ENCODE results near the gene SCN5A.

The SCN5A gene

GRCh38 chr3:38649500-38650247 lies at the start of gene SCN5A:
SCN5A (minus strand) TSS chr3:38649687; CDS start chr3:38633307, 16,380 bp downstream.
- DNase-seq, result peak; percentile 61

DNA sequence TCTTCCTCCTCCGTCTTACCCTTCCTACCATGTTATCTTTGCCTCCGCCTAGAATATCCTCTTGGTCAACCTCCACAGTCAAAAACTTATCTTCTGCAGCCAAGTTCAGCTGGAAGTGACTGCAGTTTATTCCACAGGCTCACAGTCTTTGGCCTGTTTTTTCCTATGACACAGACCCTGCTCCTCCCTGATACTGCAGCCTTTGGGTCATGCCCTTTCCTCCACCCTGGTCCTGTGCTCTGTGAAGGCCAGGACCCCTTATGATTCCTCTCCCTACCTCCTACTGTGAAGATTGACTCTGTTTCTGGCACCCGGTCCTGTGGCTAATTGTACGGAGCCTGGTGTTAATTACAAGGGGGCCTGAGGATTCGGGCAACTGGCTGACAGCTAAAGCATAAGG lies 49.3 kb upstream of the SCN5A start:
- no peak for DNase-seq

- DNase-seq, result no peak
Measured at GRCh38 chr3:38698061-38698460, 48.6 kb upstream of the SCN5A start.

GRCh38 chr3:38696034-38696433 lies 46.5 kb upstream of the SCN5A start:
- no peak for DNase-seq

GRCh38 chr3:38690185-38690584 lies 40.7 kb upstream of the SCN5A start:
- no peak for DNase-seq

GRCh38 chr3:38689774-38690173 lies 40.3 kb upstream of the SCN5A start:
- no peak for DNase-seq

GRCh38 chr3:38689346-38689745 lies 39.9 kb upstream of the SCN5A start:
- DNase-seq, result no peak

GRCh38 chr3:38687321-38687720 lies 37.8 kb upstream of the SCN5A start:
- no peak for DNase-seq

GRCh38 chr3:38684546-38684945 lies 35.1 kb upstream of the SCN5A start:
- no peak for DNase-seq

DNA sequence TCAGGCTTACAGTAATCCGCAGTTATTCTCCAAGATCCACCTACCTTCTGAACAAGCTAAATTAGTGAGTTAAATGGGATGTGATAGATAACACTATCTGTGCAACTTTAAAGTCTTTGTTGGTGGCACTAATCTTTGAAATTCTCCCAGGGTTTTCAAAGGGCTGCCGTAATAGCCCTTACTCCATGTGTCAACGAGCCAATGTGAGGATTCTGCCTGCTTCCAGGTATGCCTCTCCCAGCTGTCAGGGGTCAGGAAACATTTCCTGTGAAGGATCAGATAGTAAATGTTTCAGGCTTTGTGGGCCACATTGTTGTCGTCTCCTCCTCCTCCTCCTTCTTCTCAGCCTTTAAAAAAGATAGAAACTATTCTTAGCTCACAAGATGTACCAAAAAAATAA lies 20.2 kb upstream of the SCN5A start:
- no peak for DNase-seq

DNA sequence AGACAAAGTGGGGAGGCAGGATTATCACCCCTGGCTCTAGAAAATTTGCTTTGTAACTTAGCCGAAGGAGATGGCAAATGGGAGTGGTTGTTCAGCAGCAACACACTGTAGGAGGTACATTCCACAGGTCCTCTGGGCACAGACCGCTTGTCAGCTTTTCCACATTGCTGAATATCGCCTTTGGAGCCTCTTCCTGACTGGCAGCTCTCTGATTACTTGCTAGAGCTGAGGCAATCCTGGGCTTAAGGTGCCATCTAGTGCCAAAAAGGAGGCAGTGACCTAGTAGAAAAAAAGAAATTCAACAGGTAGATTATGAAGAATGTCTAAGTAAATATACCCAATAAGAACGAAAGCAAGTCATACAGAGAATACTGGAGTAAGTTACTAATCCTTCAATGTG lies 13.1 kb upstream of the SCN5A start:
- DNase-seq, result no peak

GRCh38 chr3:38658841-38659240 lies 9.4 kb upstream of the SCN5A start:
- no peak for DNase-seq

DNA sequence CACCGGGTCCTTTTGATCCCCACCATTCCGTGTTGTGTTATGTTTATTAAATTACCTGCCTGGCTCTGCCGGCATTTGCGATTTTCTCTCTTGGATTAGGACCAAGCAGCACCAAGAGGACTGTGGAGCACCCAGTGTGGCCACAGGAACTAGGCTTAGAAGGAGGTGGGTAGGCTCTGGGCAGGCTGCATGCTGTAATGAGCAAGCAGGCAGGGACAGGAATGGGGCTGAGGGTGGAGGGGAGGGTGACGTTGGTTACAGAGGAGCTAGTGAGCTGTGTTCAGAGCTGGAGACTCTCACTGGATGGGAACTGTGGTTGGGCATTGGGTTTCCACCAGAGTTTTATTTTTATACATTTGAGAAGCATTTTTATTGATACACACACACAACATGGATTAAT lies 7.9 kb upstream of the SCN5A start:
- DNase-seq, result no peak

GRCh38 chr3:38655708-38656300 lies 6.3 kb upstream of the SCN5A start:
- peak; percentile 21 for DNase-seq

- DNase-seq, result no peak
Measured at GRCh38 chr3:38653685-38654537, 4.4 kb upstream of the SCN5A start.

DNA sequence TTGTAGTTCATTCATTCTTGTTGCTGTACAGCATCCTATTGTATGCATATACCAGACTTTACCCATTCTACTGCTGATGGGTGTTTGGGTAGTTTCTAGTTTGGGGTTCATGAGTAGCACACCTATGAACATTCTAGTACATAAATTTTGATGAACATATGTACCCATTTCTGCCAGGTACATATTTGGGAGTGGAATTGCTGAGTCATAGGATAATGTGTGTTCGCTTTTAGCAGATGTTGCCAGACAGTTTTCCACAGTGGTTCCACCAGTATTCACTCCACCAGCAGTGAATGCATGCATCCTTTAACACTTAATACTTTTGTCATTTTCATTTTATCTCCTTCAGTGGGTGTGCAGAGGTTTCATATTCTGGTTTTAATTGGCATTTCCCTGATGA lies 3.4 kb upstream of the SCN5A start:
- DNase-seq, result no peak

DNA sequence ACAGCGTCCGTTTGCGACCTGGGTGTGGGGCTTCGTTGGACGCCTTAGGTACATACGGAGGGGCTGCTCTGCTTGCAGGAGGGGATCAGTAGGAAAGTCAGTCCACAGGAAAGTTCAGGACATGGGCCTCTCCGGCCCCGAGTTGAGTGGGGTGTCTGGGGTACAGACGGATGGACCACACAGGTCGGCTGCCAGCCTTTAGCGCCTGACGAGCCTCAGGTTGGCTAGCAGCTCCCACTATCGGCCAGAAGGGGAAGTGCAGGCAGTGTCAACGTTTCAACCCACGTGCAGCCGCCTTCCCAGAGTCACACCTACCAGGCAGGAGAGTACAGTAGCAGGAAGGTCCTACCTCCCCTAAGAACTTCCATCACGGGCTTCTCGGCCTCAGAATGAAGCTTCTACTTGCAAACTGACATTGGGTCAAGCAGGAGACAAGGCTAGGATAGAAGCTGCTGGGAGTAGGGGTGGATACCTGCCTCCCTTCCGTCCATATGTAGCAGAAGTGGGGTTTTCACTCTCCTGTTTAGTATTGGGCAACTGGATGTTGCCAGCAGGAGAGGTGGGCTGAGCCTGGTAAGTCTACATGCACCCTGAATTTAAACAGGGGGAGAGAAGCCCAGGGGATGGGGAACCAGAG lies 1.8 kb upstream of the SCN5A start:
- DNase-seq, result peak; percentile 81

GRCh38 chr3:38650248-38650951 lies 913 bp upstream of the SCN5A start:
- no peak for DNase-seq

DNA sequence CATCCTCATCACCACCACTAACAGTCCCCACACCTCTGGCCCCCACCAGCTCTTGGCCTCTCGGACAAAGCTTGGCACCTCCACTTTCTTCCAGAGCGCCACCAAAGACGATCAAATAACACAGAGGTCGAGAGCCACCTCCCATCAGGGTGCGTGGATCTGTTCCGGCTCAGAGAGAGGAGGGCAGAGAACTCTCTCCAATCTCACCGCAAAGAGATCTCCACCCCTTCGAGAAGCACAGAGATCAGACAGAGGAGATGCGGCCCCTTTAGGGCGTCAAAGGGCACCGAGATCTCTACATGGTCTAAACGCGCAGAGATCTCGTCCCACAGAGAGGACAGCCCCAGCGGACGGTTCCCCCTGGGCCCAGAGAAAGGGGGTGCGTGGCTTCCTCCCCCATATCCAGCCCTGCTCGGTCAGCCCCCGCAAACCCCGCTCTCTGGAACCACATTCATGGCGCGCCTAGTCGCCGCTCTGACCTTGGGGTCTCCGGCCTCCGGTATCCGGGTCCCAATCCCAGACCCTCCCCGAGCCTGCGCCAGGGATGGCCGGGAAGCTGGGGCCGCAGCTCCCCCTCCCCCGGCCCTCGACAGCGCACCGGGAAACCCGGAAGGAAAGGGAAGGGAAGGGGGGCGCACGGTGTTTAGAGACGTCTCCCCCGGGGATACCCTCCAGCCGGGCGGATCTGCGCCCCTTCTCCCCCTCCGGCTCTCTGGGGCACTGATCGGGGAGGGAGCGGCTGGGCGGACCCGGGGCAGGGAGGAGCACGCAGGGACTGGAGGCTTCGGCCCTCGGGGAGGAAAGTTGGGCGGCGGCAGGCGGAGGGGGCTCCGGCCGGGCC lies 608 bp downstream of the SCN5A start:
- DNase-seq, result no peak

DNA sequence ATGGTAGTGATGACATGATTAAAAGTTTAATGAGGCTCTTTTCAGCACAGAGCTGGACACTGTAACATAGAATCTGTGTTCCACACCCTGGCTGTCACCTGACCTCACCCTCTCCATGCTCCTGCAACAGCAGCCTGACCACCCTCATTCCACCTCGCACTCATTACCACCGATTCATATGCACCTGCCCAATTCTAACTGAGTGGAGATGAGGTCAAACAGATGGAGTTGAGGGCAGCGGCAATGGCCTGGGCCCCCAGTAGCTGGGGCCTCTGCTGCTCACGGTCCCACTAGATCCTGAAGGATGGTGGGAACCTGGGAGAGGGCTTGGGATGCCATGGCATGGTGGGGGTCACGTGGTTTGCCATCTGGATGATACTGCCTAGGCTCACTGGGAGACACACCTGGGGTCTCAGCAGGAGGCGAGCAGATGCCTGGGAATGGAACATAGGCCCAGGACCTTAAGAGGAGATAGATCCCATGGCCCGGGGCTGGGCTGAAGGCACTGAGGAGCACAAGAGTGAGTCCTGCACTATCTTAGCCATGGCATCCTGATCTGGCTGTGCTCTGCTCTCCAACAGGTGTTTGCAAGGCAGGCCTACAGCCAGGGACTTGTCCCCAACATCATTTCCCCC lies 1.3 kb downstream of the SCN5A start:
- no peak for DNase-seq
